Activated naive CD8-positive, alpha-beta T cell treated with anti-CD3 and anti-CD28 coated beads, Interleukin-2, amount 50 U/mL, for 16 hours (primary cell): ENCODE data around the gene SDR42E1.

ENCODE experiments used
- DNase-seq: peaks from one replicate; pipeline ENCODE4 v3.0.0-alpha.2; 2020; ENCODE audit warnings: low read depth, low spot score

The SDR42E1 gene

DNA sequence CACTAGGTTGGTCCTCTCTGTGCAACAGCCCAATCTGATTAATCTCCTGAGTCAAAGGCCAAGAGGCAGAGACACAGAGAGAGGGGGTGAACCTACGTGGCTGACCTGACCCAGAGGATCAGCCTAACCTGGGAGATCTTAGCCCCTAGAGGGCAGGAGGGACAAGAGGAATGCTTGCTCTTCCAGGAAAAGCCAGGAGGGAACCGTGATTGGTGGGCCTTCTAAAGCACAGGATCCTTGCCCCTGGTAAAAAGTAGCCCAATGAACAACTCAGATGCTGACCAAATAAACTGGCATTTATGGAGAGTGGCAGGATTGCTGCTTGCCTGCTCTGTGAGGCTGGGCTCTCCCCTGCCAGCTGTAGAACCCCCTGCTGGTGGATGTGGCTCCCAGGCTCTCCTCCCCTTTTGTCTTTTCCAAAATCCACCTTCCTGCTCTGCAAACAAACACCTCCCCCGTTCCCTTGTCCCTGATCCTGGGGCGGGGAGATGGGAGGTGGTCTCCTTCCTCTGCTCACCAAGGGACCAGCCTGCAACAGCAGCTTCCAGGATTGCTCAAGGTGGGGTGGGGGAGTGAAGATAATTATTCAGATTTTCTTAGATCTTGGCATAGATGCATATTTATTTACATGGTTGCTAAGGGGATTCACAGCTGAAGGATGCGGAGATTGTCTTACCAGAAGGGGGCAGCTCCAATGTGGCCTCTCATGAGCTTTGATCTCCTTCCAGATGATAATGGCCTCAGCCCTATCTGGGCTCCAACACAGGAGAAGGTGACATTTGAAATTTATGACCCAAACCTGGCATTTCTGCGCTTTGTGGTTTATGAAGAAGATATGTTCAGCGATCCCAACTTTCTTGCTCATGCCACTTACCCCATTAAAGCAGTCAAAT is 71.9 kb downstream of the SDR42E1 start:
- no peak for DNase-seq
